ENCODE measurements around the gene ALCAM.

Gene ALCAM

GRCh38 chr3:105427332-105427731 lies 60.6 kb downstream of the ALCAM start:
- no peak for DNase-seq

GRCh38 chr3:105429034-105429762 lies 62.5 kb downstream of the ALCAM start:
- no peak for DNase-seq

- no peak for DNase-seq
These were observed 63.7 kb downstream of the ALCAM start for GRCh38 chr3:105430455-105430854.

DNA sequence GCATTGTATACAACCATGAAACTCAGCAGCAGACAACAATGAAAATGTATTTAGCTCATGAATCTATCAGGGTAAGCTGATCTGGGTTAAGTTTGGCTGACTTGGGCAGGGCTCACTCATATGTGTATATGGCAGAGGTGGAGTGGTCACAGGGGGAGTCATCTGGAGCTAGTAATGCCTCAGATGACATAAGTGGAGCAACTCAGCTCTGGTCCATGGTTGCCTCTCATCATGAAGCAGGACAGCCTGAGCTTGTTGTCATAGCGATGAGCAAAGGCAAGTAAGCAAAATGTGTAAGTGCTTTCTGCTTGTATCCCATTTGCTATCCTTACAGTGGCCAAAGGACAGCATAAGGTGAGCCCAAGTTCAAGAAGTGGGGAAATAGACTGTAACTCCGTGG lies 64.5 kb downstream of the ALCAM start:
- DNase-seq = no peak

GRCh38 chr3:105435277-105435676 lies 68.6 kb downstream of the ALCAM start:
- DNase-seq = no peak

DNA sequence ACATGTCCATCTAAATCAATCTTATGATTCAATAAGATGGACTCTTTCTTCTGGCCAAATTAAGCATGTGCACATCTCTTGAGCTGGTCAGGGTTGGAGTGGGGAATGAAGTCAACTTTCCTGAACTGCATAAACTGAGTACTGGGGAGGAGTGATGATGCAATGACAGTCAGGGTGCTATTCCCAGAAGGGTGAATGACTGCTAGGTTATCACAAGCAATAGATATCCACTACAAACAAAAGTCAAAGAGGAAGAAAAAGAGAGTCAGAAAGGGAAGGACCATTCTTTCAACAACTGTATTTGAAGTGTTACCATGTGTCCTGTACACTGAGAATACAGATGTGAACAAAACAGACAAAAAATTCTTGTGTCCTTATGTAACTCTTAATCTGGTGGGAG lies 70.0 kb downstream of the ALCAM start:
- DNase-seq = no peak

DNA sequence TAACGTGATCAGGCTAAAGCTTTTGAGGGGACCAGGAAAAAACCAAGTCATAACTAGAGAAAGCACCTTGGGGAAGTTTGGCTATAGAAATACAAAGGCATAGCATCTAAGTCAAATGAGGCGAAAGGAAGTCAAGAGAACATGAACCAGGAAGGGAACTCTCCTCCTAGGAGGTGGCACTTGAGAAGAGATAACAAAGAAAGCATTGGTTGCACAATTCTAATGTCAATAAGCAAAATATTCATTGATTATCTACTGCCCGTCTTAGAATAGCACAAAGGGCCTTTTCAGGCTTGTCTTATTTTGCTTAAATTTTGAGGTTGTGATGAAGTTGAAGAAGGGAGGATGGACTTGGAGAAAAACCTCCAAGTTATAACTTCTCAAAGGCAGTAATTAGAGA lies 73.4 kb downstream of the ALCAM start:
- no peak for DNase-seq

DNA sequence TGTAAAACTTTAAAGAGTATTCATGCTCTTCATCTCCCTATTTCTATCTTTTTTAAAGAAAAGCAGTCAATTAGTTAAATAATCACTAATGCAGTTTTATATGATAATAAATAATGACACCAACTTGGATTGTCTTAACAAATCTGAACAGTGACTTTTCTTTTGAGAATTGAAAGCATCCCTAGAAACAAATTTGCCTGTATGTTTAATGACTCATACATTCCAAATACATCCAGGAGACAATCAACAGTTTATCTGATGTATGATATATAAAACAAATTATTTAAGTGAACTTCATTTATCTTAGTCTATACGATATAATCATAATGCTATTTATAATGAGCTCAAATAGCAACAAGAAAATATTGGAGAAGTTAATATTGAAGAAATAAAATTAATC lies 78.0 kb downstream of the ALCAM start:
- no peak for DNase-seq

DNA sequence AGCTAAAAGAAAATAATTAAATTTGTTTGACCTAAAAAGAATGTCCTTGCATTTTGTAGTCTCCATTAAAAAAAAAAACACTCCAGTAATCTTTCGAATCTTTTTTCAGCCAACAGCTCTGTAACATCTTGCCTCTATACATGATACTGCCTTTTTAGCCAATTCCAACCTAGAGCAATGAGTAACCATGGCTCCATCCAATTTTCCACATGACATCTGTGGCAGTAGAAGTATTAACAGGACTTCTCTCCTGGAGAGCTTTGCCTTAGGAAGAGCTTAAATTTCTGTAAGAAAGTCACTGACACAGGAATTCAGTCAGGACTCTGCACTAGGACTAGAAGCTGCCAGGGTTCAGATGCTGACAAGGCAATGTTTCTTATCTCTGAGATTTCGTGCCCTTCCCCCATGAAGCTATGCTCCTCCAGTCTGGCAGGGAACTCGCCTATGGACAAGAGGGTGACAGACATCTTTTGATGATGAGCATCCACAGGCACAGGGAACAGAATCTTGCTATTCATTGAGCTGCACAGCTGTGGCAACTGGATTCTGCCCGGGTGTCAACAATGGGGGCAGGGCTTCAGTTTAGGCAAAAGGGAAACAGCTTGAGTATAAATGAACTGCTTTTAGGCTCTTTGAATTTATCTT lies 81.8 kb downstream of the ALCAM start:
- DNase-seq = no peak

DNA sequence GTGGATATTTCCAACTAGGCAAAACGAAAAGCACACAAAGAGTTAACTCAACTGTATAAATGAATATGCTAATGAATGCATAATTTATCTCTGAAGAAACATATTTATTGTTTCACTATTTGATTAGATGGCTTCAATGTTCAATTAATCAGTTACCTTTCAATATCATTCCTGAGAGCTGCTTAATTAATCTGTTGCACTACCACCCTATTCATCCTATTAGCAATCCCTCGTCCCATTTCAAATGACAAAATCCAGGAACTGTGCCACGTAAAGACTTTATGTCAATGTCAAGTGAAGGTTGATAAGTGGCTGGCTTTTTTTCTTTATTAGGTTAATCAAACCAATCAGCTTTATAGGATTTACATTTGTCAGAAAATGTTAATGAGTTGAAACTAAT lies 82.7 kb downstream of the ALCAM start:
- DNase-seq = no peak

DNA sequence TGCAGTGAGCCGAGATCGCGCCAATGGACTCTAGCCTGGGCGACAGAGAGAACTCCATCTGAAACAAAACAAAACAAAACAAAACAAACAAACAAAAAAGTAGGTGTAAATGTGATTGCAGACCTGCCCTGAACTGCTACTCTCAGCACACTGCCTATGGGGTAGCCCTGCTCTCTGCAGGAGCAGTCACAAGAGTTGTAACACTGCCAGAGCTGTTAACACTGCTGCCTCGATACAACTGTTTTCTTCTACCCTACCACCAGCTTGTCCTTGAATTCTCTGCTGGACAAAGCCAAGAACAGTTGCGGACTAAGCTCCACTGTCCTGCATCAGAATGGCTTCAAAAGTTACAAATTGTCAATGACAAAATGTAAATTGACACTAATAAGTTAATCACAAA lies 89.3 kb downstream of the ALCAM start:
- DNase-seq = no peak

DNA sequence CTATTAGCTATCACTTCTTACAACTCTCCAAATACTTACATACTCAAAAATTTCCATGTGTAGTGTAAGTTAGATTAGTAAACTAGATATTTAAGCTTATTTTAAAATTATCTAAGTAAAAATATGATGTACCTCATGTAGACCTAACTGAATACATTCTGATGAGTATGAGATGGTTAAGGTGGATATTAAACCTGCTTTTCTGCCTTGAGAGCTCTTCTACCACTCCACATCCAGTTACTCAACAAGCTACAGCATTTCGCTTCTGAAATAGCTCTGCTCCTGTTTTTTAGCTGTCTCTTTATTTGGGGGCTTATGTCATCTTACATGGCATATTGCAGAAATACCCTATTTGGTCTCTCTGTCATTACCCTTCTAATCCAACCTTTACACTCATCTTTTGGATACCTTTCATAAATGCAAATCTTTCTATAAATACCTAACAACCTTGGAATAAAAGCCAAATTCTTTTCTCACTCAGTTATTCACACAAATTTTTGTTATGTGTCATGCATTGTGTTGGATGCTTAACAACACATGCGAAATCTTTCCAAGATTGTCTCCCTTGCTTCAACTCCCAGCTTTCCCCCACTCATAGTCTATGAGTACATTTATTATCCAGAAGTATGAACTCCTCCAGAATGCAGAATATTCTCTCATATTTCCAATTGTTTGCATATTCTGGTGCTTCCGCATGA lies 92.0 kb downstream of the ALCAM start:
- DNase-seq = no peak

DNA sequence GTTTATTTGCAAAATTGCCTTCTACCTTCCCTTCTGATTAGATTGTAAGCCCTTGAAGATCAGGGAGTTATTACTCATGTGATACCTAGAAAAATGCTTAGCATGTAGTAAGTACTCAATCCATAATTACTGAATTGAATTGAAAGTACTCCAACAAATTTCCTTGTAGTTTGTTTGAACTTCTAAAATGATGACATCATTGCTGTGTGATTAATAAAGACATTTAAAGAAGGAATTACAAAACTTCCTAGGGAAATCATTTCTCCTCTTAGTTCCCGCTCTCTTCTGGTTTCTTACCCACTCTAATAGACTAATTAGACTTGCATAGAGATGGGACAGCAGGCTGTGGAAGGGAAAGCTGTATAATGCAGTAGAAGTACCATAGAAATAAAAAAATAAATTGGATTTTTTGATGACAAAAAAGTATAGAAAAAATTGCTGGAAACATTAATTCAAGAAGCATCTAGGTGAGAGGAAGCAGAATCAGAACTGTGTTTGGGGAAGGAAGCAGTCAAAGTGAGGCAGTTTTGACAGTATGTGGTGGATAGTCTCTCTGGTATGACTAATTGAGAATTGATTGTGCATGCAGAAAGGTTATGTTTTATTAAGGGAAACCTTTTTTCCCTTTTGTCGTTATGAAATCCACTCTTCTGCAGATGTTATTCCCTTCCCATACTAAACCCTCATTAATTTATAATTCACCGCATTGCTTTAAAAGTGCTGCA lies 93.0 kb downstream of the ALCAM start:
- DNase-seq = no peak

DNA sequence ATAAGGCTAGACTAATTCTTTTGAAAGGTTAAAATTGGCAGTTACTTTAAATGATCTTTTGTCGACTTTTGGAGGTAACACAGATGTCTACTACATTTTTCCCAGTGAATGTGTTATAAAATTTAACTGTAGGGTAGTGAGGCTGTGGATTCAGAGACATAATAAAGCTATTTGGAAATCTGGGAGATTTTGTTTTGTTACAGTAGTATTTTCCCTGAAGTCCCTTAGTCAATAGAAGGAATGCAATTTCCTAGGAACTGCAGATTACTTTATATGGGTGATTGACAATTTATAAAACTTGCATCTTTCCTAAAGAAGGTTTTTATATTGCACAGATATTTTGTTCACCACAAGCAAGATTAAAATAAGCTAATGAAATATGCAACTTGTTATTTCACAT lies 96.9 kb downstream of the ALCAM start:
- no peak for DNase-seq

DNA sequence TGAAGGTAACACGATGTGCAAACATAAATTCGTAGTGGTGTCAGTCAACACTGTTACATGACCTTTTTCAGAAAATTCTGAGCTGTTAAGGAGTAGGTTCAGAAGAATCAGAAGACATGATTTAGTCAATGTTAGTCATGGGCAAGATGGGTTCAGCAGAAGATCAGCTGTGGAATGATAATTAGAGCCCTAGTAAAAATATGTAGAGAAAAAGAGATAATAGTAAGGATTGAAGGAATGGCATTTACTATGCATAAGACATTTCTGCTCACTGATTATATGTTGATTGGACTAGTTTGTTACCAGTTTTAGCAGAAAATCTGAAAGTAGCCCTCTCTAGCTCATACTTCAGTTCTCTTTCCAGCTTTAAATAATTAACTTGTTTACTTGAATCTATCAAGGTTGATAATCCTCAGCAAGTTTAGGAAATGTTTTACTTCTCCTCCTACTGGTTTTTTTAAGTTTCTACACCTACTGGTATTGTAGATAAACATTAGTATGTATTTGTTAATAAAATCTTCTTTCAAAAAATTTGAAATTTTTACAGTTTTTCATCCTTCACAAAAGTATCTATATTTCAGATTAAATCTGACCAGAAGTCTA lies 98.6 kb downstream of the ALCAM start:
- DNase-seq = no peak

GRCh38 chr3:105466072-105466471 lies 99.4 kb downstream of the ALCAM start:
- DNase-seq = no peak

DNA sequence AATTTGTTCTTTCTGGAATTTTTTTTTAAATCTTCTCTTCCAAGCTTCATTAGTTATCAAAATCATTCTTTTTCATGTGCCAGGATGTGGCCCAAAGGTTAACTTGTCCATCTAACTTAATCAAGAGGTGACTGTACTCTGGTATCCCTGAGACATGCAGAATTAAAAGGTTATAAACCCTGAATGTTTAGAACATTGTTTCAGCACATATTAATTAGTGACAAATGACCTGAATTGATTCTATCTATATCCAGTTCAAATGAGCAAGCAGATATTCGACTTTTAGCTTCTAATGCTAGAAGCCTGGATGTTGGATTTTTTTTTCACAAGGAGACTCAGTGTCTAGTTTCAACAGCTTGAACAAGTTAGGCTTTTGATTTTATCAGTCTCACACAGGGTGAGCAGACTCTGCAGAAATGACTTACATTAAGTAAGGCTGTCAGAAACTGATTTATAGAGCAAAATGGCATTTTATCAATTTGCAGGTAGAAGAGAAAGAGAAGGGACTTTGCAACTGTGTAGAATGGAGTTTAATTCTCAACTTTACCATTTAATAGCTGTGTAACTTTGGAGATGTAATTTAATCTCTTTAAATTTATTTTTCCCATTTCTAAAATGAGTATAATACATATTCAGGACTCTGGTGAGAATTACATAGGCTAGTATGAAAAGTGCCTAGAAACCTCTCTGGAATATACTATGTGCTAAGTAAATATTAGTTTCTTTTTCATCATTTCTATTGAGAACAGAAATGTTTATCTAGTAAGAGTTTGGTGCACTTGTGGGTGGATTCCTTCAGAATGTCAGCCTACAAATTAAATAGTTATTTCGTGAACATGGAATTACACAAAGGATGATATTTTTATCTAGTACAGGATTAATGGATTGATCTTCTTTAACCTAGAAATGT lies 100.0 kb downstream of the ALCAM start:
- no peak for DNase-seq

- no peak for DNase-seq
These were observed 104.1 kb downstream of the ALCAM start for GRCh38 chr3:105470851-105471250.

GRCh38 chr3:105473521-105474223 lies 107.0 kb downstream of the ALCAM start:
- no peak for DNase-seq

GRCh38 chr3:105480768-105481167 lies 114.1 kb downstream of the ALCAM start:
- DNase-seq = no peak

DNA sequence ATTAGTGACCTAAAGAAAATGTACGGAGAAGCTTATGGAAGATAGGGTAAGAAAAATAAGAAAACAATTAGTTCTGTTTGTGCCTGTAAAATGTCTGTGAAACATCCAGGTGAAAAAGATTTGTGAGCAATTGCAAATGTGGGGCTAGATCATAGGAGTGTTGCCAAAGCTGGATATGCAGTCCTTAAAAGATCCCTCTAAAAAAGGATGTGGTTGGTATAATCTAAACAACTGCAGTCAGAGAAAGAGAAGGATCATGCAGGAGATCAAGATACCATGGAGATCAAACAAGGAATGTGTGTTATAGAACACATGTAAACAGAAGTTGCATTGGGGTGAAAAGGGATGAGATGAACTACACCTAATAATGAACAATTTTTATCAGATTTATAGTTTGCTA lies 116.8 kb downstream of the ALCAM start:
- DNase-seq = no peak
